Gastrocnemius medialis (tissue), 4 donors: ENCODE results near the gene NDUFB2. TPM values are rescaled to one million over a fixed set of nuclear protein-coding genes. Genes with fewer than 3 reads are reported as not detected.

ENCODE experiments used
- ATAC-seq, 2 donors: fragments of 150-250 bp; one replicate each; pipeline ENCODE4 v1.9.1; 2016
- DNase-seq, 2 donors: peaks; one replicate each; pipeline ENCODE4 v3.0.0-alpha.2; 2019
- H3K27ac ChIP-seq, 4 donors: fragments of 200-600 bp; sonication (generic); 1 replicate in 1 of 4; 2 replicates in 3 of 4; pipeline ENCODE4 v1.5.1; 2016 to 2018; ENCODE audit warnings: mild to moderate bottlenecking in 2 of 4, moderate library complexity in 1 of 4
- H3K27me3 ChIP-seq, 3 donors: fragments of 200-600 bp; sonication (generic) in 2 of 3; 1 replicate in 1 of 3; 2 replicates in 2 of 3; pipeline versions ENCODE4 v1.5.1 to v1.6.0; 2016 to 2019; ENCODE audit warnings: mild to moderate bottlenecking in 1 of 3, moderate library complexity in 1 of 3
- H3K36me3 ChIP-seq, 2 donors: fragments of 200-600 bp; sonication (generic) in 1 of 2; one replicate each; pipeline ENCODE4 v1.5.1; 2017 to 2018
- H3K4me1 ChIP-seq, 2 donors: fragments of 200-600 bp; sonication (generic) in 1 of 2; one replicate each; pipeline ENCODE4 v1.5.1; 2016 to 2017; ENCODE audit warnings: mild to moderate bottlenecking in 2 of 2
- H3K4me3 ChIP-seq, 4 donors: fragments of 200-600 bp; sonication (generic) in 3 of 4; 1 replicate in 1 of 4; 2 replicates in 3 of 4; pipeline ENCODE4 v1.5.1; 2016 to 2019; ENCODE audit warnings: mild to moderate bottlenecking in 2 of 4
- H3K9me3 ChIP-seq, 3 donors: fragments of 200-600 bp; sonication (generic) in 2 of 3; 1 replicate in 1 of 3; 2 replicates in 2 of 3; pipeline ENCODE4 v1.5.1; 2016 to 2019
- CTCF ChIP-seq, 5 experiments: fragments of 450-650 bp in 3 of 5; fragments of 200-600 bp in 2 of 5; sonication (generic) in 2 of 5; IDR thresholded peaks in 4 of 5; conservative IDR thresholded peaks in 1 of 5; 1 replicate in 4 of 5; 2 replicates in 1 of 5; pipeline ENCODE4 v1.5.1; 2016 to 2019; ENCODE audit warnings: antibody characterized with exemption in 5 of 5, mild to moderate bottlenecking in 3 of 5, moderate library complexity in 3 of 5
- POLR2A ChIP-seq, 2 donors: fragments of 450-650 bp; IDR thresholded peaks; one replicate each; pipeline ENCODE4 v1.6.1; 2017; ENCODE audit warnings: antibody characterized with exemption in 2 of 2, mild to moderate bottlenecking in 2 of 2, moderate library complexity in 2 of 2
- in situ Hi-C, 4 donors: fragments of 200-750 bp; cut with MboI; loops; one replicate each; pipeline versions ENCODE4 v1.15.0 to v1.8.0; 2017; ENCODE audit warnings: low sequenced_read_pairs in 4 of 4
- intact Hi-C: fragments of 100-400 bp; cut with DNase I; formaldehyde crosslinking; loops from one replicate; pipeline ENCODE4 v1.15.1; 2023; ENCODE audit warnings: low total_unique reads
- total RNA-seq, 4 donors: library from RNA; depleted of rRNA; stranded (reverse); fragments of >200 nt; gene quantifications; one replicate each; pipeline versions ENCODE4 v1.1.0 to v1.2.3, GENCODE V29; 2016

Gene NDUFB2
- total RNA-seq, 4 donors from 2014 or later: 449 to 793 (median 538) TPM

- no peak for DNase-seq
- in situ Hi-C loops: no loop called here
- H3K27me3 ChIP-seq: no peaks in the 10 kb centered on the region
- no peak for TF ChIP-seq POLR2A (IDR thresholded peaks at IDR 0.05)
- no peak for TF ChIP-seq CTCF (IDR thresholded peaks at IDR 0.05 in 4 of 5, conservative IDR thresholded peaks at IDR 0.05 in 1 of 5)
- no peaks in the 10 kb centered on the region for H3K4me1 ChIP-seq
- peaks cover 0 to 8% of the 10 kb centered on the region in 2 donors for H3K36me3 ChIP-seq
- ATAC-seq: no peak
- intact Hi-C loops: no loop called here
- no peaks in the 10 kb centered on the region for H3K9me3 ChIP-seq
- H3K4me3 ChIP-seq: no peak overlapping the region
- H3K27ac ChIP-seq: no peak overlapping the region
Observed at GRCh38 chr7:140744005-140744404, 47.5 kb downstream of the NDUFB2 start.

- ATAC-seq: no peak
- no peak for TF ChIP-seq POLR2A (IDR thresholded peaks at IDR 0.05)
- TF ChIP-seq CTCF (IDR thresholded peaks at IDR 0.05 in 4 of 5, conservative IDR thresholded peaks at IDR 0.05 in 1 of 5): no peak
- DNase-seq: no peak
- H3K9me3 ChIP-seq: no peaks in the 10 kb centered on the region
- intact Hi-C loops: no loop called here
- in situ Hi-C loops: no loop called here
- H3K4me3 ChIP-seq: no peak overlapping the region
- no peaks in the 10 kb centered on the region for H3K27me3 ChIP-seq
- H3K36me3 ChIP-seq: no peaks in the 10 kb centered on the region
- no peak overlapping the region for H3K27ac ChIP-seq
- no peaks in the 10 kb centered on the region for H3K4me1 ChIP-seq
Observed at GRCh38 chr7:140745266-140746058, 49.0 kb downstream of the NDUFB2 start.

GRCh38 chr7:140746751-140747150 lies 50.2 kb downstream of the NDUFB2 start:
- no peak overlapping the region for H3K4me3 ChIP-seq
- intact Hi-C loops (no loop called here), in situ Hi-C loops (no loop called here)
- no peaks in the 10 kb centered on the region for H3K4me1 ChIP-seq
- H3K9me3 ChIP-seq: no peaks in the 10 kb centered on the region
- H3K27ac ChIP-seq: no peak overlapping the region
- no peaks in the 10 kb centered on the region for H3K27me3 ChIP-seq
- TF ChIP-seq CTCF (IDR thresholded peaks at IDR 0.05 in 4 of 5, conservative IDR thresholded peaks at IDR 0.05 in 1 of 5) (no peak), POLR2A (IDR thresholded peaks at IDR 0.05) (no peak)
- H3K36me3 ChIP-seq: no peaks in the 10 kb centered on the region
- DNase-seq (no peak), ATAC-seq (no peak)

- TF ChIP-seq POLR2A (IDR thresholded peaks at IDR 0.05) (no peak), CTCF (IDR thresholded peaks at IDR 0.05 in 4 of 5, conservative IDR thresholded peaks at IDR 0.05 in 1 of 5) (no peak)
- no peak for ATAC-seq
- in situ Hi-C loops (no loop called here), intact Hi-C loops (no loop called here)
- no peaks in the 10 kb centered on the region for H3K27me3 ChIP-seq
- no peaks in the 10 kb centered on the region for H3K4me1 ChIP-seq
- no peak overlapping the region for H3K4me3 ChIP-seq
- no peak overlapping the region for H3K27ac ChIP-seq
- no peaks in the 10 kb centered on the region for H3K9me3 ChIP-seq
- no peak for DNase-seq
- H3K36me3 ChIP-seq: no peaks in the 10 kb centered on the region
Observed at GRCh38 chr7:140752533-140752932, 56.0 kb downstream of the NDUFB2 start.
